Activated T-cell treated with anti-CD3 and anti-CD28 coated beads, Interleukin-2, amount 50 U/mL, for 24 hours (primary cell): ENCODE data around the gene INS.

Experiments
- DNase-seq: peaks from one replicate; pipeline ENCODE4 v3.0.0-alpha.2; 2020
- H3K27ac Mint-ChIP-seq: 2 replicates; pipeline ENCODE4 v1.8.0; 2020; ENCODE audit warnings: mild to moderate bottlenecking, mixed read lengths
- H3K27me3 Mint-ChIP-seq: 2 replicates; pipeline ENCODE4 v1.8.0; 2020; ENCODE audit warnings: mixed read lengths
- H3K36me3 Mint-ChIP-seq: 2 replicates; pipeline ENCODE4 v1.8.0; 2020; ENCODE audit warnings: low read depth, mixed read lengths
- H3K4me1 Mint-ChIP-seq: 2 replicates; pipeline ENCODE4 v1.8.0; 2020; ENCODE audit warnings: low read depth, mixed read lengths
- H3K4me3 Mint-ChIP-seq: 2 replicates; pipeline ENCODE4 v1.8.0; 2020; ENCODE audit warnings: mild to moderate bottlenecking, moderate library complexity, mixed read lengths
- H3K9me3 Mint-ChIP-seq: 2 replicates; pipeline ENCODE4 v1.8.0; 2020; ENCODE audit warnings: mixed read lengths

INS gene

GRCh38 chr11:2167141-2168045, 6.4 kb upstream of the INS start:
- peaks cover 15% of the 10 kb centered on the region for H3K27me3 Mint-ChIP-seq
- H3K4me1 Mint-ChIP-seq = no peaks in the 10 kb centered on the region
- DNase-seq = no peak
- H3K36me3 Mint-ChIP-seq = no peaks in the 10 kb centered on the region
- no peak overlapping the region for H3K4me3 Mint-ChIP-seq
- no peaks in the 10 kb centered on the region for H3K9me3 Mint-ChIP-seq
- no peak overlapping the region for H3K27ac Mint-ChIP-seq

DNA sequence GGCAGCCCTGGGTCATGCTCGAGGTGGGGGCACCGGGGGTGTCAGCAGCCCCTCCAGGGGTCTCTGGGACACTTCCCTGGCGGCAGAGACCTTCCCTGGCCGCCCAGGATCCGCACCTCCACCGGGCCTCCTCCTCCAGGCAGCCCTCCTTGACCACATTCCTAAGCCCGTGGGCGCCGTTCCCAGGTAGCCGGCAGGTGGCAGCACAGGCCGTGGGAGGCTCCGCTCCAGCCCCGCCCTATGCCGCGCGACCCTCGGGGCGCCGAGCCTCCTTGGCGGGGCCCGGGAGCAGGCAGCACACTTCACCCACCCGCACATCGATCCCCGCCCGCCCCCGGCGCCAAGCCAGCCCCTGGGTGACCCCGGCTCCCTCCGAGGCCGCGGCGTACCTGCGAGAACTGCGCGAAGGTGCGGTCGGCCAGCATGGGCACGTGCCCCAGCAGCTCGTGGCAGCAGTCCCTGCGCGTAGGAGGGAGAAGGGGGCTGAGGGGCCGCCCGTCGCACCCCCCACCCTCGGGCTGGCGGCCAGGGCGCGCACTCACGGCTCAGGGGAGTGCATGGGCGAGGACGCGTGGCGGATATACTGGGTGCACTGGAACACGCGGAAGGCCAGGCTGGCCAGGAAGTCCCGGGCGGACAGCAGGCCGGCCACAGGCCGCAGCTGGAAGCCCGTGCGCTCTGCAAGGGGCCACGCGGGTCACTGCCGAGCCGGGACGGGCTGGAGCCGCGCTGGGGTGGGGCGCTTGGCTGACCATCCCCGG, 5.3 kb upstream of the INS start:
- Mint-ChIP-seq H3K36me3 (no peaks in the 10 kb centered on the region), H3K27ac (no peak overlapping the region), H3K4me1 (no peaks in the 10 kb centered on the region), H3K9me3 (no peaks in the 10 kb centered on the region), H3K27me3 (peaks cover 15% of the 10 kb centered on the region), H3K4me3 (no peak overlapping the region)
- peak; percentile 70 for DNase-seq

DNA sequence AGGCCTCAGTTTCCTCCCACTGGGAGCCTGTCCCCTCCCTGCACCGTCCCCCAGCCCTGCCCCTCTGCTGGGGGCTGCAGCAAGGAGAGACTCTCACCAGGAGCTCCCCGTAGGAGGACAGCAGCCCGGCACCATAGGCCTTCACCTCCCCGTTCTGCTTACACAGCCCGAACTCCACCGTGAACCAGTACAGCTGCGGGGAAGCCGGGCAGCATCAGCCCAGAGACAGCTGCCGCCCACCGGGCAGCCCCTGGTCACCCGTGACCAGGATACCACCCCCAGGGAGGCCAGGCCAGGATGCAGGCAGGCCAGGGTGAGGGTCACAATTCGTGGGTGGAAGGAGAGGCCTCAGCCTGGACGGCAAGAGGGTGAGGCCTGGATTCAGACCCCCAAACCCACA, 4.6 kb upstream of the INS start:
- H3K4me3 Mint-ChIP-seq = no peak overlapping the region
- no peaks in the 10 kb centered on the region for H3K9me3 Mint-ChIP-seq
- no peaks in the 10 kb centered on the region for H3K4me1 Mint-ChIP-seq
- DNase-seq = no peak
- H3K27ac Mint-ChIP-seq = no peak overlapping the region
- no peaks in the 10 kb centered on the region for H3K36me3 Mint-ChIP-seq
- peaks cover 15% of the 10 kb centered on the region for H3K27me3 Mint-ChIP-seq

DNA sequence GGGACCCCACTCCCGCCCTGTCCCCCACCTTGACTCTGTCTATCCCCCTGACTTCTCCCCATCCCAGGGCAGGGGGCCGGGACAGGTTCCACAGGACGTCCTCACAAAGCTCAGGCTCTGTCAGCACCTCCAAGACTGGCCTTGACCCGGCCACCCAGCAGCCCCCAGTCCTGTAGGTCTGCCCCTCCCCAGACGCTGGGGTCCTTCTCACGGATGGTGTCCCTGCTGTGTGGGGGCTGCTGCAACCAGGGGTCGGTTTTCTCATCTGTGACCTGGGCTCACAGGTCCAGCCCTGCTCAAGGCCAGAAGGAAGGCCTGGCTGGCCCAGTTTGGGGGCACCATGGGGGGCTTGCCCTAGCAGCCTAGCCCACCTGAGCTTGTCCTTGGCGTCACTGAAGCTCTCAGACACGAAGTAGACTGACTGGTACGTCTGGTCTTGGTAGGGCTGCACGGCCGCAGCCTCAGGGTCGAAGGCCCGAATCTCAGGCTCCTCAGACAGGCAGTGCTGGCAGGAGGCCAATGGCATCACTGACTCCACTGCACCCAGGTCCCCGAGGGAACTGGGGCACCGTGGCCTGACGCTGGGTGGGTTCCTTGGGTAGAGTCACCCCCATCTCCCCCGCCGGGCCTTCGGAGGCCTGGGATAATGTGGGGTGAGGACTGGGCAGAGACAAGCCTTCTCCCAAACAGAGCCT, 4.0 kb upstream of the INS start:
- Mint-ChIP-seq H3K9me3 (no peaks in the 10 kb centered on the region), H3K4me3 (no peak overlapping the region), H3K4me1 (no peaks in the 10 kb centered on the region), H3K27me3 (peaks cover 18% of the 10 kb centered on the region), H3K36me3 (no peaks in the 10 kb centered on the region), H3K27ac (no peak overlapping the region)
- no peak for DNase-seq

DNA sequence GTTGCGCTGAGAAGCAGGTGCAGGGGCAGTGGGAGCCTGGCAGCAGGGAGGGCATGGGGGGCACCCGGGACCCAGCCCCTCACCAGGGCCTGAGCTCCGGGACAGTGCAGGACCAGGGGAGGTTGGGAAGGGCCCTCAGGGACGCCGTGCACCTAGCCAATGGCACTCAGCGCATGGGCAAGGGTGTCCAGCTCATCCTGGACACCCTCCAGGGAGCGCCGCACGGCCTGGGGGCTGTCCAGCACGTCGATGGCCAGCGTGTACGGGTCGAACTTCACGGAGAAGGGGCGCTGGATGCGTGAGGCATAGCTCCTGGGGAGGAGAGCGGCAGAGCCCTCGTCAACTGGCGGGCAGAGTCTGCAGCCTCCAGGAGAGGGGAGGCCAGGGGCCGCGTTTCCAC, 3.1 kb upstream of the INS start:
- Mint-ChIP-seq H3K27me3 (peaks cover 18% of the 10 kb centered on the region), H3K36me3 (no peaks in the 10 kb centered on the region), H3K9me3 (no peaks in the 10 kb centered on the region), H3K27ac (no peak overlapping the region), H3K4me3 (no peak overlapping the region), H3K4me1 (no peaks in the 10 kb centered on the region)
- DNase-seq = no peak

GRCh38 chr11:2163428-2163978, 2.5 kb upstream of the INS start:
- Mint-ChIP-seq H3K27me3 (peaks cover 18% of the 10 kb centered on the region), H3K4me3 (no peak overlapping the region), H3K36me3 (no peaks in the 10 kb centered on the region), H3K4me1 (no peaks in the 10 kb centered on the region), H3K9me3 (no peaks in the 10 kb centered on the region), H3K27ac (no peak overlapping the region)
- DNase-seq = no peak

- DNase-seq = no peak
- no peak overlapping the region for H3K4me3 Mint-ChIP-seq
- H3K27me3 Mint-ChIP-seq = peaks cover 14% of the 10 kb centered on the region
- H3K4me1 Mint-ChIP-seq = no peaks in the 10 kb centered on the region
- H3K27ac Mint-ChIP-seq = no peak overlapping the region
- H3K36me3 Mint-ChIP-seq = no peaks in the 10 kb centered on the region
- no peaks in the 10 kb centered on the region for H3K9me3 Mint-ChIP-seq
Observed at GRCh38 chr11:2159536-2160413, 1.2 kb downstream of the INS start.

- Mint-ChIP-seq H3K27me3 (peaks cover 10% of the 10 kb centered on the region), H3K27ac (no peak overlapping the region), H3K36me3 (no peaks in the 10 kb centered on the region), H3K4me3 (no peak overlapping the region), H3K9me3 (no peaks in the 10 kb centered on the region), H3K4me1 (no peaks in the 10 kb centered on the region)
- DNase-seq = no peak
Observed at GRCh38 chr11:2158966-2159365, 2.0 kb downstream of the INS start.

- no peak overlapping the region for H3K4me3 Mint-ChIP-seq
- no peak overlapping the region for H3K27ac Mint-ChIP-seq
- H3K9me3 Mint-ChIP-seq = no peaks in the 10 kb centered on the region
- no peaks in the 10 kb centered on the region for H3K4me1 Mint-ChIP-seq
- DNase-seq = no peak
- H3K27me3 Mint-ChIP-seq = peaks cover 8% of the 10 kb centered on the region
- no peaks in the 10 kb centered on the region for H3K36me3 Mint-ChIP-seq
Observed at GRCh38 chr11:2158296-2158737, 2.7 kb downstream of the INS start.

GRCh38 chr11:2157294-2158040, 3.5 kb downstream of the INS start:
- Mint-ChIP-seq H3K9me3 (no peaks in the 10 kb centered on the region), H3K27me3 (peaks cover 3% of the 10 kb centered on the region), H3K27ac (no peak overlapping the region), H3K4me3 (no peak overlapping the region), H3K4me1 (no peaks in the 10 kb centered on the region), H3K36me3 (no peaks in the 10 kb centered on the region)
- DNase-seq = no peak

GRCh38 chr11:2156416-2157182, 4.4 kb downstream of the INS start:
- peak; percentile 77 for DNase-seq

GRCh38 chr11:2155511-2155910, 5.5 kb downstream of the INS start:
- Mint-ChIP-seq H3K4me1 (peaks cover 5% of the 10 kb centered on the region), H3K4me3 (no peak overlapping the region), H3K36me3 (no peaks in the 10 kb centered on the region), H3K27me3 (peaks cover 12% of the 10 kb centered on the region), H3K9me3 (no peaks in the 10 kb centered on the region), H3K27ac (no peak overlapping the region)
- DNase-seq = no peak

More at GRCh38 chr11:2156416-2157182, 4.4 kb downstream of the INS start:
- H3K4me1 Mint-ChIP-seq = peaks cover 3% of the 10 kb centered on the region
- H3K36me3 Mint-ChIP-seq = no peaks in the 10 kb centered on the region
- H3K27ac Mint-ChIP-seq = no peak overlapping the region
- H3K27me3 Mint-ChIP-seq = peaks cover 3% of the 10 kb centered on the region
- no peak overlapping the region for H3K4me3 Mint-ChIP-seq
- H3K9me3 Mint-ChIP-seq = no peaks in the 10 kb centered on the region

GRCh38 chr11:2154889-2155288, 6.1 kb downstream of the INS start:
- Mint-ChIP-seq H3K4me1 (peaks cover 8% of the 10 kb centered on the region), H3K27me3 (peaks cover 15% of the 10 kb centered on the region), H3K9me3 (no peaks in the 10 kb centered on the region), H3K4me3 (no peak overlapping the region), H3K36me3 (no peaks in the 10 kb centered on the region), H3K27ac (no peak overlapping the region)
- no peak for DNase-seq
